Daoy (cell line): ENCODE results near the gene THUMPD2. TPM values are rescaled to one million over a fixed set of nuclear protein-coding genes. Genes with fewer than 3 reads are reported as not detected.

ENCODE experiments used
- total RNA-seq: library from RNA; depleted of rRNA; stranded (reverse); fragments of >200 nt; shearing (Covaris generic); gene quantifications from 2 replicates; pipeline ENCODE4 v1.2.3, GENCODE V29; 2014; rRNA removed

Gene THUMPD2
- total RNA-seq, 1 experiment from 2014 or later, result 15.8 TPM

Other genes with a start within 250 kb of the THUMPD2 start
- gene TMEM178A, start 113.3 kb downstream of the THUMPD2 start, total RNA-seq, result 1.3 and 1.4 TPM in 2 replicates